Vagina (tissue), 2 donors: ENCODE results near the gene DNAJC21. TPM values are rescaled to one million over a fixed set of nuclear protein-coding genes. Genes with fewer than 3 reads are reported as not detected.

Experiments
- DNase-seq, 2 donors: peaks; one replicate each; pipeline ENCODE4 v3.0.0-alpha.2; 2017; ENCODE audit errors: extremely low spot score in 2 of 2
- H3K27ac ChIP-seq: fragments of 200-600 bp; sonication (generic); one replicate; pipeline ENCODE4 v1.5.1; 2019
- H3K27me3 ChIP-seq: fragments of 200-600 bp; sonication (generic); one replicate; pipeline ENCODE4 v1.5.1; 2019
- H3K36me3 ChIP-seq, 2 donors: fragments of 200-600 bp; sonication (generic); one replicate each; pipeline ENCODE4 v1.5.1; 2017 to 2019
- H3K4me1 ChIP-seq: fragments of 200-600 bp; sonication (generic); one replicate; pipeline ENCODE4 v1.5.1; 2019
- H3K4me3 ChIP-seq, 2 donors: fragments of 200-600 bp; sonication (generic); 1 replicate in 1 of 2; 2 replicates in 1 of 2; pipeline ENCODE4 v1.5.1; 2016 to 2019
- H3K9me3 ChIP-seq: fragments of 200-600 bp; sonication (generic); one replicate; pipeline ENCODE4 v1.5.1; 2019
- CTCF ChIP-seq, 3 experiments: fragments of 450-650 bp in 2 of 3; fragments of 200-600 bp in 1 of 3; sonication (generic) in 1 of 3; IDR thresholded peaks; one replicate each; pipeline ENCODE4 v1.5.1; 2017 to 2019; ENCODE audit warnings: antibody characterized with exemption in 3 of 3, mild to moderate bottlenecking in 2 of 3, moderate library complexity in 2 of 3
- POLR2A ChIP-seq, 2 donors: fragments of 450-650 bp; IDR thresholded peaks; one replicate each; pipeline ENCODE4 v1.6.1; 2017; ENCODE audit warnings: antibody characterized with exemption in 2 of 2, mild to moderate bottlenecking in 2 of 2, moderate library complexity in 2 of 2
- POLR2AphosphoS5 ChIP-seq, 2 donors: sonication (generic); formaldehyde crosslinking; IDR thresholded peaks; one replicate each; pipeline ENCODE4 v1.9.0; 2017; ENCODE audit warnings: antibody characterized with exemption in 2 of 2, mild to moderate bottlenecking in 2 of 2, low read depth in 1 of 2; ENCODE audit not compliant: insufficient read depth in 1 of 2
- intact Hi-C: fragments of 100-400 bp; cut with DNase I; formaldehyde crosslinking; loops from one replicate; pipeline ENCODE4 v1.15.1; 2023
- total RNA-seq: library from RNA; depleted of rRNA; stranded (reverse); fragments of >200 nt; gene quantifications from one replicate; pipeline ENCODE4 v1.2.3, GENCODE V29; 2016

The DNAJC21 gene
- total RNA-seq, 1 donor from 2014 or later = 38.5 TPM

GRCh38 chr5:34944460-34945047 is 15.2 kb downstream of the DNAJC21 start:
- H3K27me3 ChIP-seq = no peaks in the 10 kb centered on the region
- H3K4me3 ChIP-seq = no peak overlapping the region
- intact Hi-C loops = no loop called here
- DNase-seq = no peak
- TF ChIP-seq POLR2AphosphoS5 (IDR thresholded peaks at IDR 0.05; ENCODE audit: insufficient read depth in 1 of 2, low read depth in 1 of 2) = no peak
- no peak for TF ChIP-seq CTCF (IDR thresholded peaks at IDR 0.05)
- TF ChIP-seq POLR2A (IDR thresholded peaks at IDR 0.05) = no peak
- H3K9me3 ChIP-seq = no peaks in the 10 kb centered on the region
- peaks cover 0 to 48% of the 10 kb centered on the region in 2 donors for H3K36me3 ChIP-seq
- H3K27ac ChIP-seq = peak overlapping the region; percentile 30
- no peaks in the 10 kb centered on the region for H3K4me1 ChIP-seq

GRCh38 chr5:34957321-34957720 is 28.0 kb downstream of the DNAJC21 start:
- intact Hi-C loops = no loop called here
- DNase-seq = no peak
- Histone ChIP-seq H3K27ac (no peak overlapping the region), H3K27me3 (no peaks in the 10 kb centered on the region), H3K4me1 (no peaks in the 10 kb centered on the region), H3K36me3 (peaks cover 6 to 22% of the 10 kb centered on the region in 2 donors), H3K4me3 (no peak overlapping the region), H3K9me3 (no peaks in the 10 kb centered on the region)
- TF ChIP-seq POLR2A (IDR thresholded peaks at IDR 0.05) = no peak
- no peak for TF ChIP-seq CTCF (IDR thresholded peaks at IDR 0.05)
- TF ChIP-seq POLR2AphosphoS5 (IDR thresholded peaks at IDR 0.05; ENCODE audit: insufficient read depth in 1 of 2, low read depth in 1 of 2) = no peak

GRCh38 chr5:34957857-34958690 is 28.7 kb downstream of the DNAJC21 start:
- Histone ChIP-seq H3K27ac (no peak overlapping the region), H3K4me3 (no peak overlapping the region), H3K9me3 (no peaks in the 10 kb centered on the region), H3K4me1 (no peaks in the 10 kb centered on the region), H3K27me3 (no peaks in the 10 kb centered on the region), H3K36me3 (peaks cover 6 to 14% of the 10 kb centered on the region in 2 donors)
- no peak for TF ChIP-seq CTCF (IDR thresholded peaks at IDR 0.05)
- TF ChIP-seq POLR2AphosphoS5 (IDR thresholded peaks at IDR 0.05; ENCODE audit: insufficient read depth in 1 of 2, low read depth in 1 of 2) = no peak
- TF ChIP-seq POLR2A (IDR thresholded peaks at IDR 0.05) = no peak
- intact Hi-C loops = no loop called here
- DNase-seq = no peak

- TF ChIP-seq POLR2A (IDR thresholded peaks at IDR 0.05) (no peak), POLR2AphosphoS5 (IDR thresholded peaks at IDR 0.05; ENCODE audit: insufficient read depth in 1 of 2, low read depth in 1 of 2) (no peak), CTCF (IDR thresholded peaks at IDR 0.05) (no peak)
- Histone ChIP-seq H3K4me1 (no peaks in the 10 kb centered on the region), H3K9me3 (no peaks in the 10 kb centered on the region), H3K27me3 (no peaks in the 10 kb centered on the region), H3K36me3 (peaks cover under 1 to 5% of the 10 kb centered on the region in 2 donors), H3K4me3 (no peak overlapping the region), H3K27ac (no peak overlapping the region)
- DNase-seq = no peak
- intact Hi-C loops = no loop called here
Observed at GRCh38 chr5:34959323-34959722, 30.0 kb downstream of the DNAJC21 start.

- DNase-seq = no peak
- Histone ChIP-seq H3K4me1 (no peaks in the 10 kb centered on the region), H3K4me3 (no peak overlapping the region), H3K9me3 (no peaks in the 10 kb centered on the region), H3K27me3 (no peaks in the 10 kb centered on the region), H3K36me3 (no peaks in the 10 kb centered on the region), H3K27ac (no peak overlapping the region)
- intact Hi-C loops = no loop called here
- TF ChIP-seq POLR2AphosphoS5 (IDR thresholded peaks at IDR 0.05; ENCODE audit: insufficient read depth in 1 of 2, low read depth in 1 of 2) = no peak
- TF ChIP-seq CTCF (IDR thresholded peaks at IDR 0.05) = no peak
- TF ChIP-seq POLR2A (IDR thresholded peaks at IDR 0.05) = no peak
Observed at GRCh38 chr5:34967540-34967939, 38.2 kb downstream of the DNAJC21 start.
